GM23248 (cell line): ENCODE data around the gene PPP1R1B.

Experiments
- EZH2 ChIP-seq: fragments of 200-600 bp; sonication (generic); IDR thresholded peaks from 2 replicates; pipeline ENCODE4 v1.6.1; 2018; ENCODE audit warnings: antibody characterized with exemption, mild to moderate bottlenecking; ENCODE audit not compliant: insufficient read depth, poor library complexity, severe bottlenecking
- EZH2phosphoT487 ChIP-seq: fragments of 200-600 bp; sonication (generic); IDR thresholded peaks from 2 replicates; pipeline ENCODE4 v1.6.1; 2018; ENCODE audit warnings: antibody characterized with exemption, moderate library complexity, mild to moderate bottlenecking, low read depth; ENCODE audit not compliant: insufficient read depth

- no peak for TF ChIP-seq EZH2
- no peak for TF ChIP-seq EZH2phosphoT487
Measured at GRCh38 chr17:39611401-39612112, 15.2 kb upstream of the PPP1R1B start.
